GM19328 (cell line): Measurements from ENCODE around the gene FBXW4.

Source experiments
- ATAC-seq: cut with Tn5 transposase; IDR thresholded peaks from one replicate; pipeline ENCODE4 v1.9.1; 2021; ENCODE audit warnings: mild to moderate bottlenecking, moderate library complexity; ENCODE audit not compliant: unreplicated experiment

Gene FBXW4

GRCh38 chr10:101588879-101589278 is 106.1 kb downstream of the FBXW4 start:
- ATAC-seq = no peak

- ATAC-seq = peak; percentile 89
Observed at GRCh38 chr10:101587725-101588653, 107.0 kb downstream of the FBXW4 start, which contains the start of the genes DPCD and POLL. Gene DPCD (plus strand): TSS chr10:101588321. CDS start chr10:101588337, 16 bp downstream. Gene POLL (minus strand): TSS chr10:101588257. CDS start chr10:101587360, 897 bp downstream.

DNA sequence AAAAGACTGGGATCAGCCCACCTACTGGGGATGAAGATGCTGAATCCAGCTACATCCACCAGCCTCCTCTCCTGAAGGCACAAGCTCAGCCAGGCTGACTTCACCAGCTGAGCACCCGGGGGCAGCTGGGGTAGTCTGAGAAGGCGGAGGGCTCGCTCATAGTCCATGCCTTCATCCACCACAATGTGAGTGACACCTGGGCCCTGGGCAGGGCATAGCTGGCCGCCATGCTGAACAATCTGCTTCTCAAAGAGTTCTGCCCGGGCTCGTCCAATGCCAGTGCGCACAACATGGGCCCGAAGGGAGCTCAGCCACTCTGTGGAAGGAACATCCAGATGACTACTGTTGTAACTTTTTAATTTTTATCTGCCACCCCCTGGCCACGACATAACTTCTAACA is 109.1 kb downstream of the FBXW4 start:
- no peak for ATAC-seq

DNA sequence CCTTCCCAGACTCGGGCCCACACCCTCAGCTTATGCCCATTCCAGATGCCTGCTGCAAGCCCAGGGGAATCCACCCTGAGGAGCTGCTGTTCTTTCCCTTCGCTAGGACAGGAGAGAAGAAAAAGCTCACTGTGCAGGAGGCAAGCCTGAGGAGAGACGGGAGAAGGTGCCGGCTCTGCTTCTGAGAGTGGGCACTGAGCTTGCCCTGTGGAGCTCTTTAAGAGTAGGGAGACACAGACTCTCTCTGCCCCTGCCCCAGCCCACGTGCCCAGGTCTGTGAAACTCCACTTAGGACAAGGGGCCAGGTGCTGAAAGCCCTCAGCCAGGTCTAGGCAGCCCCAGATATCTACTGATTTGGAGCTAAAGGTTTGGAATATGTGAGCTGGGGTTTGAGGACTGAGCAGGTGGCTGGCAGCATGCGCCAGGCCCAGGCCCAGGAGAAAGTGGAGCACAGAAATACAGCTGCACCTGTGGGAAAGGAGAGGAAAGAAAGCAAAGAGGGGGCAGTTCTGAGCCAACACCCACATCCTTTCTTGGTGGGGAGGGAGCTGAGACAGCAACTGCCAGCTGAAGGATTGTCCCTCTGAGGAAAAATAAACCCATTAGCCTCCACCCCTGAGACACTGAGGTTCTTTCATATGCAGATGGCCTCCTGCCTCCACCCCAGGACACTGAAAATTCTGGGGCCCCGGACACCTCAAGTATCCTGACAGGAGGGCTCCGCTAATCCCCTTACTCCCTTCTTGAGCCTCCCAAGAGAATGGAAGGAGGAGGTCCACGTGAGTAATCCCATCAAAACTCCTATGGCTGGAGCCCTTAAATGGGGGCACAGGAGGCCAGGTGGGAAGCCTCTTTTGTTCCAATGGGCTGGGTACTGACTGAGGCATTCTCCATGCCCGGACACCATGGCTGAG is 114.2 kb downstream of the FBXW4 start:
- ATAC-seq = no peak

DNA sequence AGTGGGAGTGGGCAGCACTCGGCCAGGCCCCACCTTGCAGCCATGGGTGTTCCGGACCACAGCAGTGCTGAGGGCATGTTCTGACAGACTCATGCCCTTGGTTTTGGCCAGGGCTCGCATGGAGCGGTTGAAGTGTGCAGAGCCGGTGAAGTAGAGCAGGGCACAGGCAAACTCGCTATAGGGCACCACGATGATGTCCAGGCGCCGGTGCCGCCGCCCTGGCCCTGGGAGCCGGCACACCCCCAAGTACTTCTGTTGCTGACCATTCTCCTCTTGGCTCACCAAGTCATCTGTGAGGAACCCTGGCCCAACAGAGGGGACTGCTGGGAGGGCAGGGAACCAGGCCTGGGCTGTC is 115.5 kb downstream of the FBXW4 start:
- no peak for ATAC-seq

DNA sequence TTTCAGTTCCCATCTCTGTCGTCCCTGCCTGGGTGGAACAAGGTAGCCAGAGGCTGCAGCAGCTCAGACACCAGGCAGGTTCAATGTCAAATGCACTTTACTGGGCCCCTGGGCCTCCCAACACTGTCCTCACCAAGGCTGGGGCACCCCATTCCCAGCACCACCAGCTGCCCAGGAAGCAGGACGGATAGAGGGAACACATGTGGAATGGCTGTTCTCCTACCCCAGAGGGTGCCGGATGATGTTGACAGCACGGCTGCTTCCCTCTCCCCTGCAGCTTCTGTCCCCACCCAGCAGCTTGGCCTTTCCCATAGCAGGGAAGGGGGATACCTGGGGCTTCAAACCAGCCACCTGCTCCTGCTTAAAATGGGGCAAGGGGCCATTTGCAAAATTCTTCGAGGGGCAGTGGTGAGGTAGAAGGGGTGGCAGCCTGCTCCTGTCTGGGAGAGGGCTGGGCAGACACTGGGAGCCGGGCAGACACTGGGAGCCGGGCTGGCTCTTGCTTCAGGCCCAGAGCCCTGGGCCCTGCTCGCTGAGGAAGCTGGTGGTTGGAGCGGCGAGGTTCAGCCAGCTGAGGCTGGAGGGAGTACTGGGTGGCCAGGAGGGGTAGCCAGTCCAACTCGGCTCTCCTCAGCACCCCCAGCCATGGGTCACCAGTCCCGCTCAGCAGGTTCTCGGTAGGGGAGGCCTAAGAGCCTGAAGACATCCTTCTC is 116.0 kb downstream of the FBXW4 start:
- no peak for ATAC-seq

DNA sequence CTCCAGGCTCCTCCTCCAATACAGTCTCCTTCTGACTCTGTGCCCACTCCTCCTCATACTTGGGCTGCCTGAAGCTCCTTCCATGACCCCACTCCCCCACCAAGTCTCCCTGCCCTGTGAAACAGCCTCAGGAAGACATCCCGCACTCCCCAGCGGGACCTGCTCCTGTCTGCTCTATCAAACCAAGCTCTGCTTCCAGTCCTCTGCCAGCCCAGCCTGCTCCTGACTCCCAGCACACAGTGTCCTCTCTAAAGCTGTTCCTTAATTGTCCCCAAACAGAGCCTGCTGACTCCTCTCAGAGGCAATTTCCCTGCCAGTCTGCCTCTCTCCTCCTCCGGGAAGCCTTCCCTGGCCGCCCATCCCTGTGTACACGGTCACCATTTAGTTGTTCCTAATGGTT is 116.8 kb downstream of the FBXW4 start:
- ATAC-seq = no peak

- no peak for ATAC-seq
Observed at GRCh38 chr10:101577121-101577871, 117.7 kb downstream of the FBXW4 start.

DNA sequence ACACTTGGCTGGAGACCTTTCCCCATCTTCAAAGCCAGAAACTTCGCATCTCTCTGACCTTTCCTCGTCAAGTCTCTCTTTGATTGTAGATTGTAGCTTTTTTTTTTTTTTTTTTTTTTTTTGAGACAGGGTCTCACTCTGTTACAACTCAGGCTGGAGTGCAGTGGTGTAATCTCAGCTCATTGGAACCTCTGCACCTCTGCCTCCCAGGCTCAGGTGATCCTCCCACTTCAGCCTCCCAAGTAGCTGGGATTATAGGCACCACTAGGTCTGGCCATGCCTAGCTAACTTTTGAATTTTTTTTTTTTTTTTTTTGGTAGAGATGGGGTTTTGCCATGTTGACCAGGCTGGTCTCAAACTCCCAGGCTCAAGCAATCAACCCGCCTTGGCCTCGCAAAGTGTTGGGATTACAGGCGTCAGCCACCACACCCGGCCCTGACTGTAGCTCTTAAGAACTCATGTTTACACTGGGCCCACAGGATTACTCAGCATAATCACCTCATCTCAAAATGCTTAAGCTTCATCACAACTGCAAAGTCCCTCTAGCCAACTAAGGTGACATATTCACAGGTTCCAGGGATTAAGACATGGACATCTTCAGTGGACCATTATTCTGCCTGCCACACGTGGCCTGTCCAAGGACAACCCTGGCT is 118.6 kb downstream of the FBXW4 start:
- no peak for ATAC-seq

- no peak for ATAC-seq
Observed at GRCh38 chr10:101575580-101576210, 119.3 kb downstream of the FBXW4 start.

DNA sequence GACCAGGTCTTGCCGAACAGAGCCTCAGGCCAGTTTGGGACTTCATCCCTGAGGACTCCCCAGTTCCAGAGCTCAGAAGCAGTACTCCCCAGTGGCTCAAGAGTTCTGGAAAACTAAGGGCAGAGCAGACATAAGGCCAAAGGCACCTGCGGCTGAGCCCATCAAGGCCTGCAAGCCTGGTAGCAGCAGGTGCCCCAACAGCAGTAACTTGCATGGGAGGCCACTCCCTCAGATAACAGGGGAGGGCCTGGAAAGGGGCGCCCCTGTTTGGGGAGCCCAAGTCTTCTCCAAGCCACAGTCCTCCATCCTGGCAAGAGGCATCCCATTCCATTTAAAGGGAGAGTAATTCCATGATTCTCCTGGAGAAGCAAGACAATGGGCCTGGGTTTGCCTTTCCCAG is 119.9 kb downstream of the FBXW4 start:
- ATAC-seq = no peak

- ATAC-seq = no peak
Observed at GRCh38 chr10:101573885-101574753, 120.9 kb downstream of the FBXW4 start.

GRCh38 chr10:101572785-101573184 is 122.2 kb downstream of the FBXW4 start:
- no peak for ATAC-seq

- ATAC-seq = no peak
Observed at GRCh38 chr10:101572126-101572525, 122.8 kb downstream of the FBXW4 start.

- no peak for ATAC-seq
Observed at GRCh38 chr10:101571271-101571925, 123.6 kb downstream of the FBXW4 start.

DNA sequence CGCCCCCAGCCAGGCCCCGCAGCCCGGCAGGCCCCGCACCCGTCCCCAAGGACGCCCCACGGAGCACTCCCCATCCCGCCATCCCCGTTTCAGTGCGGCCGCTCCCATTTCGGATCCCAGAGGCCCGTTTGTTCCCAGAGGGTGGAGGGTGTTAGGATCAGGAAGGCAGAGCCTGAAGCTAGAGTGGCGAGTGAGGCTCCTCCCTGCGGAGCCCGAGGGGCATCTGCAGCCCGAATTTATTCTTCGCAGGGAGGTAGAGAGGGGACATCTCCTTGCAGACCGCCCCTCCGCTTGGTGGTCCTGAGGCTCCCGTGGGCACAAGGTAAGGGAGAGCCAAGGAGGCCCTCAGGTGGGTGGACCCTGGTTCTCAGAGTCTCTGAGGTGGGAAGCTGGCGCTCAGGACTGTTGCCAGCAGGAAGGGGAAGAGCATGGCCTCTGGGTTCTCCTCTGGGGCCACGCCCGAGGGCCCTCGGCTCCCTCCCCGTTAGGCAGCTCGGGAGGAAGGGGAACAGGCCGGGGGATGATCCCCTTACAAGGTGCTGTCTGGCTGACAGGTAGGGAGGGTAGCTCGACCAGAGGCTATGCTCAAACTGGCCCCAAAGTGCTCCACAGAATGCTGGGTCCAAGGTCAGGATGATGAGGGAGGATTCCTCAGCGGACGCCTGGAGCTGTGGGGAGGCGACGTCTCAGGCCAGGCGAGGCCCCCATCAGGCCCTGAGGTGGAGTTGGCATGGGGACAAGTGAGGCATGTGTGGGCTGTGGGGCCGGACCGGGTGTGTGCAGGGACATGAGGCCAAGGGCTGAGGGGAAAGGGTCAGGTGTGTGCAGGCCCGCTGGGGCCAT is 124.3 kb downstream of the FBXW4 start:
- ATAC-seq = peak; percentile 9
